Upper lobe of left lung (tissue), 4 donors: ENCODE measurements around the gene ITPR1.

Experiments used
- CTCF ChIP-seq, 6 experiments: fragments of 450-650 bp in 4 of 6; fragments of 200-600 bp in 2 of 6; sonication (generic) in 2 of 6; IDR thresholded peaks; one replicate each; pipeline ENCODE4 v1.5.1; 2016 to 2019; ENCODE audit warnings: antibody characterized with exemption in 6 of 6
- EP300 ChIP-seq, 4 donors: sonication (generic); formaldehyde crosslinking; IDR thresholded peaks; one replicate each; pipeline ENCODE4 v1.5.1; 2017; ENCODE audit warnings: antibody characterized with exemption in 4 of 4, control low read depth in 2 of 4
- POLR2A ChIP-seq, 4 donors: fragments of 450-650 bp; IDR thresholded peaks; one replicate each; pipeline ENCODE4 v1.5.1; 2016 to 2017; ENCODE audit warnings: antibody characterized with exemption in 4 of 4, mild to moderate bottlenecking in 2 of 4
- POLR2AphosphoS5 ChIP-seq, 2 donors: sonication (generic); formaldehyde crosslinking; IDR thresholded peaks; one replicate each; pipeline ENCODE4 v1.5.1; 2017; ENCODE audit warnings: antibody characterized with exemption in 2 of 2

DNA sequence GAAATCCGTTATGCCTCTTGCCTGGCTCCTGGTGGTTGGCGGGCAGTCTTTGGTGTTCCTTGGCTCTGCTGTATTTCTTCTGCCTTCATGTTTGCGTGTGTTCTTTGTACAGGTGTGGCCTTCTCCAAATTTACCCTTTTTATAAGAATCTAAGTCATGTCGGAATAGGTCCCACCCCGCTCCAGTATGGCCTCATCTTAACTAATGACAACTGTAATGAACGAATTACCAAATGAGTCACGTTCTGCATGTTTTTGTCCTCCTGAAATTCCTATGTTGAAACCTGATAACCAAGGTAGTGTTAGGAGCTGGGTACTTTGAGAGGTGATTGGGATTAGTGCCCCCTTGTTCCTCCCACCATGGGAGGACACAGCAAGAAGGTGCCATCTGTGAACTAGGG, 71.1 kb downstream of the ITPR1 start:
- TF ChIP-seq POLR2A (IDR thresholded peaks at IDR 0.05) (no peak), CTCF (IDR thresholded peaks at IDR 0.05) (no peak), POLR2AphosphoS5 (IDR thresholded peaks at IDR 0.05) (no peak), EP300 (IDR thresholded peaks at IDR 0.05) (no peak)
